GM23338 (cell line): ENCODE measurements around the gene CLCN1. TPM values are rescaled to one million over a fixed set of nuclear protein-coding genes. Genes with fewer than 3 reads are reported as not detected.

Source experiments
- ATAC-seq: fragments of 200-7000 bp; cut with Tn5 transposase; 3 replicates; pipeline ENCODE4 v1.9.1; 2020
- DNase-seq: peaks from one replicate; pipeline ENCODE4 v3.0.0-alpha.2; 2015; ENCODE audit warnings: low spot score
- H2AFZ ChIP-seq: fragments of 200-600 bp; sonication (generic); 2 replicates; pipeline ENCODE4 v1.8.0; 2016; ENCODE audit warnings: antibody characterized with exemption, mild to moderate bottlenecking, moderate library complexity
- H3F3A ChIP-seq: fragments of 200-600 bp; sonication (generic); replicated peaks from 2 replicates; pipeline ENCODE4 v1.8.0; 2017; ENCODE audit warnings: antibody characterized with exemption, mixed run types, low read depth
- H3K27ac ChIP-seq: fragments of 200-600 bp; sonication (generic); 2 replicates; pipeline ENCODE4 v1.6.1; 2016; ENCODE audit warnings: low read depth
- H3K27me3 ChIP-seq: fragments of 200-600 bp; sonication (generic); 2 replicates; pipeline ENCODE4 v1.8.0; 2016; ENCODE audit warnings: mild to moderate bottlenecking, mixed run types, moderate library complexity; ENCODE audit not compliant: insufficient read depth
- H3K36me3 ChIP-seq: fragments of 200-600 bp; sonication (generic); 2 replicates; pipeline ENCODE4 v1.8.0; 2016; ENCODE audit warnings: mild to moderate bottlenecking; ENCODE audit not compliant: insufficient read depth
- H3K4me1 ChIP-seq: fragments of 200-600 bp; sonication (generic); 2 replicates; pipeline ENCODE4 v1.8.0; 2016; ENCODE audit warnings: mild to moderate bottlenecking, moderate library complexity; ENCODE audit not compliant: insufficient read depth
- H3K4me2 ChIP-seq: fragments of 200-600 bp; sonication (generic); 2 replicates; pipeline ENCODE4 v1.7.1; 2017; ENCODE audit warnings: mixed run types
- H3K4me3 ChIP-seq: fragments of 200-600 bp; sonication (generic); 2 replicates; pipeline ENCODE4 v1.6.1; 2016; ENCODE audit warnings: mixed run types
- H3K79me2 ChIP-seq: fragments of 200-600 bp; sonication (generic); replicated peaks from 2 replicates; pipeline ENCODE4 v1.8.0; 2017; ENCODE audit warnings: mild to moderate bottlenecking; ENCODE audit not compliant: insufficient read depth
- H3K9me2 ChIP-seq: fragments of 200-600 bp; sonication (generic); 2 replicates; pipeline ENCODE4 v1.8.0; 2017; ENCODE audit not compliant: insufficient read depth
- H4K20me1 ChIP-seq: fragments of 200-600 bp; sonication (generic); replicated peaks from 2 replicates; pipeline ENCODE4 v1.8.0; 2017; ENCODE audit warnings: mild to moderate bottlenecking; ENCODE audit not compliant: insufficient read depth
- H3K27ac Mint-ChIP-seq: 2 replicates; pipeline ENCODE4 v1.8.0; 2020; ENCODE audit warnings: inconsistent platforms, mild to moderate bottlenecking, moderate library complexity, mixed read lengths
- H3K27me3 Mint-ChIP-seq: 3 replicates; pipeline ENCODE4 v1.8.0; 2022; ENCODE audit warnings: low read depth, mild to moderate bottlenecking, moderate library complexity, mixed read lengths, inconsistent platforms; ENCODE audit not compliant: insufficient read depth, poor library complexity
- H3K36me3 Mint-ChIP-seq: 3 replicates; pipeline ENCODE4 v1.8.0; 2021; ENCODE audit warnings: low read depth, mild to moderate bottlenecking, inconsistent platforms, moderate library complexity, mixed read lengths
- H3K4me1 Mint-ChIP-seq: 3 replicates; pipeline ENCODE4 v1.8.0; 2020; ENCODE audit warnings: mild to moderate bottlenecking, inconsistent platforms, mixed read lengths
- H3K4me3 Mint-ChIP-seq: 3 replicates; pipeline ENCODE4 v1.8.0; 2021; ENCODE audit warnings: moderate library complexity, mild to moderate bottlenecking, inconsistent platforms, mixed read lengths
- H3K9me3 Mint-ChIP-seq: 3 replicates; pipeline ENCODE4 v1.8.0; 2020; ENCODE audit warnings: moderate library complexity, mild to moderate bottlenecking, inconsistent platforms, mixed read lengths
- CREB1 ChIP-seq: fragments of 250-450 bp; sonication (Bioruptor Pico); IDR thresholded peaks from 2 replicates; pipeline ENCODE4 v1.5.0; 2020; ENCODE audit warnings: low read depth, mild to moderate bottlenecking, moderate library complexity
- ETS1 ChIP-seq: IDR thresholded peaks from 2 replicates; pipeline ENCODE4 v1.6.1; 2016; ENCODE audit warnings: antibody characterized with exemption
- EZH2 ChIP-seq: fragments of 200-600 bp; sonication (generic); IDR thresholded peaks from one replicate; pipeline ENCODE4 v1.8.0; 2017; ENCODE audit warnings: antibody characterized with exemption, mild to moderate bottlenecking, low read depth; ENCODE audit not compliant: unreplicated experiment
- EZH2phosphoT487 ChIP-seq: fragments of 200-600 bp; sonication (generic); IDR thresholded peaks from one replicate; pipeline ENCODE4 v1.8.1; 2018; ENCODE audit warnings: antibody characterized with exemption; ENCODE audit not compliant: unreplicated experiment
- JUNB ChIP-seq: IDR thresholded peaks from one replicate; pipeline ENCODE4 v1.6.1; 2016; ENCODE audit warnings: antibody characterized with exemption; ENCODE audit not compliant: unreplicated experiment
- NANOG ChIP-seq: IDR thresholded peaks from 2 replicates; pipeline ENCODE4 v1.6.1; 2016; ENCODE audit warnings: antibody characterized with exemption, borderline replicate concordance
- POLR2AphosphoS5 ChIP-seq: IDR thresholded peaks from 2 replicates; pipeline ENCODE4 v1.6.1; 2016; ENCODE audit warnings: antibody characterized with exemption, low read depth
- REST ChIP-seq: IDR thresholded peaks from one replicate; pipeline ENCODE4 v1.6.1; 2018; ENCODE audit warnings: antibody characterized with exemption; ENCODE audit not compliant: unreplicated experiment
- STAT1 ChIP-seq: IDR thresholded peaks from one replicate; pipeline ENCODE4 v1.6.1; 2016; ENCODE audit warnings: antibody characterized with exemption; ENCODE audit not compliant: unreplicated experiment
- ZNF114 ChIP-seq: fragments of 250-450 bp; sonication (Bioruptor Pico); IDR thresholded peaks from 2 replicates; pipeline ENCODE4 v1.5.0; 2020; ENCODE audit warnings: mild to moderate bottlenecking, moderate library complexity
- ZNF331 ChIP-seq: fragments of 250-450 bp; sonication (Bioruptor Pico); IDR thresholded peaks from 2 replicates; pipeline ENCODE4 v1.5.0; 2020; ENCODE audit warnings: low read depth, mild to moderate bottlenecking, moderate library complexity
- ZNF462 ChIP-seq: fragments of 250-450 bp; sonication (Bioruptor Pico); IDR thresholded peaks from 2 replicates; pipeline ENCODE4 v1.5.0; 2020; ENCODE audit warnings: mild to moderate bottlenecking, moderate library complexity
- polyA plus RNA-seq: library from polyadenylated mRNA; unstranded; fragments of >200 nt; fragmentation: Nextera tagmentation; extraction: Ambion mirVana; gene quantifications from 2 replicates; pipeline ENCODE4 v1.2.1, GENCODE V29; 2016
- total RNA-seq: library from RNA; depleted of rRNA; stranded (reverse); fragments of >200 nt; shearing (Covaris generic); gene quantifications from 2 replicates; pipeline ENCODE4 v1.2.3, GENCODE V29; 2014
- TF ChIP-seq, protein P1 (sequence below), 2 experiments: fragments of 200-600 bp in 1 of 2; sonication (generic) in 1 of 2; conservative IDR thresholded peaks; 2 replicates each; pipeline versions ENCODE4 v1.5.1 to v1.6.1; 2016 to 2017; ENCODE audit warnings: antibody characterized with exemption in 2 of 2, low read depth in 2 of 2, mild to moderate bottlenecking in 2 of 2, moderate library complexity in 1 of 2

Gene CLCN1
- total and polyA plus RNA-seq, 2 experiments from 2014 or later: 0.38 to 0.48 TPM

GRCh38 chr7:143296686-143297085 is 19.2 kb upstream of the CLCN1 start:
- peaks cover 32% of the 10 kb centered on the region for H3K79me2 ChIP-seq
- DNase-seq: no peak
- H3K27me3 ChIP-seq: no peaks in the 10 kb centered on the region
- Mint-ChIP-seq H3K27ac (no peak overlapping the region), H3K4me1 (no peaks in the 10 kb centered on the region), H3K4me3 (no peak overlapping the region), H3K9me3 (no peaks in the 10 kb centered on the region), H3K36me3 (peaks cover 93% of the 10 kb centered on the region), H3K27me3 (no peaks in the 10 kb centered on the region)
- no peak overlapping the region for H2AFZ ChIP-seq
- no peak overlapping the region for H3K4me2 ChIP-seq
- H3F3A ChIP-seq: peaks cover 2% of the 10 kb centered on the region; the same call in 1 of the 2 replicates
- no peak overlapping the region for H3K27ac ChIP-seq
- H4K20me1 ChIP-seq: peaks cover 14% of the 10 kb centered on the region
- H3K36me3 ChIP-seq: peaks cover 77% of the 10 kb centered on the region
- H3K4me1 ChIP-seq: no peaks in the 10 kb centered on the region
- no peak overlapping the region for H3K4me3 ChIP-seq
- no peak for TF ChIP-seq EZH2
- TF ChIP-seq ETS1: no peak
- TF ChIP-seq, protein P1, sequence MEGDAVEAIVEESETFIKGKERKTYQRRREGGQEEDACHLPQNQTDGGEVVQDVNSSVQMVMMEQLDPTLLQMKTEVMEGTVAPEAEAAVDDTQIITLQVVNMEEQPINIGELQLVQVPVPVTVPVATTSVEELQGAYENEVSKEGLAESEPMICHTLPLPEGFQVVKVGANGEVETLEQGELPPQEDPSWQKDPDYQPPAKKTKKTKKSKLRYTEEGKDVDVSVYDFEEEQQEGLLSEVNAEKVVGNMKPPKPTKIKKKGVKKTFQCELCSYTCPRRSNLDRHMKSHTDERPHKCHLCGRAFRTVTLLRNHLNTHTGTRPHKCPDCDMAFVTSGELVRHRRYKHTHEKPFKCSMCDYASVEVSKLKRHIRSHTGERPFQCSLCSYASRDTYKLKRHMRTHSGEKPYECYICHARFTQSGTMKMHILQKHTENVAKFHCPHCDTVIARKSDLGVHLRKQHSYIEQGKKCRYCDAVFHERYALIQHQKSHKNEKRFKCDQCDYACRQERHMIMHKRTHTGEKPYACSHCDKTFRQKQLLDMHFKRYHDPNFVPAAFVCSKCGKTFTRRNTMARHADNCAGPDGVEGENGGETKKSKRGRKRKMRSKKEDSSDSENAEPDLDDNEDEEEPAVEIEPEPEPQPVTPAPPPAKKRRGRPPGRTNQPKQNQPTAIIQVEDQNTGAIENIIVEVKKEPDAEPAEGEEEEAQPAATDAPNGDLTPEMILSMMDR (conservative IDR thresholded peaks at IDR 0.05; ENCODE audit: low read depth in 2 of 2): no peak
- TF ChIP-seq JUNB: no peak
- no peak for TF ChIP-seq STAT1
- TF ChIP-seq REST: no peak
- no peak for TF ChIP-seq CREB1 (CRISPR knock-in tag)
- TF ChIP-seq EZH2phosphoT487: no peak
- no peak for TF ChIP-seq ZNF462 (CRISPR knock-in tag)
- no peak for TF ChIP-seq NANOG
- TF ChIP-seq ZNF114 (CRISPR knock-in tag): no peak
- TF ChIP-seq ZNF331: no peak
- TF ChIP-seq POLR2AphosphoS5: no peak
- no peak for ATAC-seq
- no peaks in the 10 kb centered on the region for H3K9me2 ChIP-seq
